ENCODE data around the gene AP3B1.
A peak's percentile ranks its signal among the peaks of the same experiment; 100 is the strongest.
"Not testable (repeated sequence)": the region's sequence is repeated elsewhere in the genome, so short reads cannot be mapped to it uniquely, and the experiment has no call there.

The AP3B1 gene

GRCh38 chr5:78243091-78243490 is 51.4 kb downstream of the AP3B1 start:
- no peak for DNase-seq

DNA sequence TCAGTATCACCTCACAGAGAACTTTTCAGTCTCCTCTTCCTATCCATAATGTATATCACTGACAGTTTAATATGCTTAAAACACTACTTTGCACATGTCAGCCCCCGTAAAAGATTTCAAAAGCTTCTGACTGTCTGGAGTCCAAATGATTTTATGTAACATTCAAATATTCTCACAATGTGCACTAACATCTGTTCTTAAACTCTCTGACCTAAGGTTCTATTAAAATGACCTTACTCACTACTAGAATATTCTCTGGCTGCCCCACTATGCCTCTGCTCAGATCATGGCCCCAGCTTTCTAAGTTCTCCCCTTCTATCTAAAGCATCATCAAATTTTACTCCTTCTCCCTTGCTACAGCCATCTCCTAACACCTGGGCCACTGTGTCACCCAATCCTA is 52.5 kb downstream of the AP3B1 start:
- no peak for DNase-seq

DNA sequence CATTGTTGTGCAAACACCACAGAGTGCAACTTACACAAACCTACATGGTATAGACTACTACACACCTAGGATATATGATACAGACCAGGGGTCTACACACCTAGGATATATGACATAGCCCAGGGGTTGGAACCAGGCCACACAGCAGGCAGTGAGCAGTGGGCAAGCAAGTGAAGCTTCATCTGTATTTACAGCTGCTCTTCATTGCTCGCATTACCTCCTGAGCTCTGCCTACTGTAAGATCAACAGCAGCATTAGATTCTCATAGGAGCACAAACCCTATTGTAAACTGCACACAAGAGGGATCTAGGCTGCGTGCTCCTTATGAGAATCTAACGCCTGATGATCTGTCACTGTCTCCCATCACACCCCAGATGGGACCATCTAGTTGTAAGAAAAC is 56.6 kb downstream of the AP3B1 start:
- no peak for DNase-seq

DNA sequence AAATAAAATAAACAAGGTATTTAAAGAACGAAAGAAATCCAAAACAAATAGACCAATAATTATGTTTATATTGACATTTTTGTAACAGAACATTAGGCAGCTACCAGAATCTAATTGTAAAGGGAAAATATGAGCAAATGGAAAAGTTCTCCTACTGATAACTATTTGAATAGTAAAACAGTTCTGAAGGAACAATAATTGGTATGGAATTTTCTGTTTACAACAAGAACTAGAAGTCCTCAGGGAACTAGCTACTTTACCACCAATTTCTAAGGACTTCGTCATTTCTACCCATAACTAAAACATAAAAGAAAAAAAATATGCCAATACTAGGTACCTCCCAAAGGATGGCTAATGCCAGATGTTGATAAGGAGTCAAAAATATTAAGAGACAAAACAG is 58.5 kb downstream of the AP3B1 start:
- DNase-seq: no peak

- no peak for DNase-seq
Observed at GRCh38 chr5:78235289-78235688, 59.2 kb downstream of the AP3B1 start.

DNA sequence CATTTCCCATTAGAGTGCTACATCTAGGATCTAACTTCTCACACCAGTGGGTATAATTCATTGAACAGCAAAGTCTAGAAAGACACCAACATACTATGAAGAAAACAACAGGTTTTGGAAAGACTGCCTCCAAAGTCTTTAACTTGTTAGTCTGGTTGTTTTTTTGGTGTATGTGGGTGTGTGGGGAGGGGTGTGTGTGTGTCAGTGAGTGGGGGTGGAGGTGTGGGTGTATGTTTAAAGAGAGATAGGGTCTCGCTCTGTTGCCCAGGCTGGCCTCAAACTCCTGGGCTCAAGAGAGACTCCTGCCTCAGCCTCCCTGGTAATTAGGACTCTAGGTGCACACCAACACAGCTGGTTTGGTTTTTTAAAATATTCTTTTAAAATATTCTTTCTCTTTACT is 59.7 kb downstream of the AP3B1 start:
- DNase-seq: no peak

DNA sequence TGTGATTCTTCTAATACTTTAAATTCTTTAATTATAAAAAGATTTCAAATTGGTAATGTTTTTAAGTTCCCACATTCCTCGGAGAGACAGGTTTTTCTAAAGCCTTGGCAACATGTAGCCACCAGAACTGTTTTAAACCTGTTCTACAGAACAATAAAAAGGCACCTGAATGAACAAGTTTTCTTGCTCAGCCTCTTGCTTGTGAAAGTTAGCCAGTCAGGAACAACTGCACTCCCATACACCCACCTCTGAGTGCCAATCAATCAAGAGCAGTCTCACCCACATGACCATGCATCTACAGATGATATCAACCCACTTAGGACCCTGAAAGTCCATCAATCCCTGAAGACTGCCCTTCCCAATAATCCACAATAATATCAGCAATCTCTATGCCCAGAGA is 62.3 kb downstream of the AP3B1 start:
- DNase-seq: no peak

- DNase-seq: no peak
Observed at GRCh38 chr5:78224358-78224757, 70.1 kb downstream of the AP3B1 start.

DNA sequence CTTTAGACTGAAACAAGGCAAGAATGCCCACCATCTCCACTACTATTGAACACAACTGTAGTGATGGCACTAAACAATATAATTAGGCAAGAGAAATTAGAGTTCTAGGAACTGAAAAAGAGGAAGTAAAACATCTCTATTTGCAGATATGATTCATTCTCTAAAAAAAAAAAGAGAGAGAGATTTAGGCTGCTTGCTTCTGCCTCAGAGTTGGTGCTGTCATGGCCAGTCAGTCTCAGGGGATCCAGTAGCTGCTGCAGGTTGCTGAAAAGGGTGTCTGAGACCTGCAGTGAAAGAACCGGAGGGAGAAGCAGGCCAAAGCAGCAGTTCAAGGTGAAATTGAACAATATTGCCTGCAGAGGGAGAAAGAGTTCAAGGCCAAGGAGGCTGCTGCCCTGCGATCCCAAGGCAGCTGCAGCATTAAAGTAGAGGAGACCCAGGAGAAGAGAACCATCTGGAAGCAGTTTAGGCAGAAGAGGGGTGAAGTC is 72.5 kb downstream of the AP3B1 start:
- DNase-seq: peak; percentile 82

GRCh38 chr5:78221467-78221866 is 73.0 kb downstream of the AP3B1 start:
- DNase-seq: no peak

DNA sequence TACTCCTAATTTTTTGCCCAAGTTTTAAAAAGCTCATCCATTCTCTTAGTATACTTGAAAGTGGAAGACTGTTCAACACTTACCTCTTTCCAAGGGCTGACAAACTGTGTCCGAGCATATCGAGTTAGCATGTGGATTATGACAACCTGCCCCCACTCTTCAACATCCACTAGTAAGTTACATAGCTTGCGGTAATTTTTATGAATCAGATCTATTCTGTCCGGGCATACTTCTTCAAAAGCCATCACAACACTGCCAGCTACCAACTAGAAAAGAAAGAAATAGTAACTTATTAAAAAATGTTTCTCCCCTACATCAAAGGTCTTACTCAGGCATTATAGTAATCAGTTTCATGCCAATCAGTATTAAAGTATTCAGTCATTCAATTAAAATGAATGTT is 78.5 kb downstream of the AP3B1 start:
- no peak for DNase-seq

GRCh38 chr5:78215565-78215964 is 78.9 kb downstream of the AP3B1 start:
- DNase-seq: no peak

GRCh38 chr5:78213799-78214198 is 80.7 kb downstream of the AP3B1 start:
- no peak for DNase-seq

DNA sequence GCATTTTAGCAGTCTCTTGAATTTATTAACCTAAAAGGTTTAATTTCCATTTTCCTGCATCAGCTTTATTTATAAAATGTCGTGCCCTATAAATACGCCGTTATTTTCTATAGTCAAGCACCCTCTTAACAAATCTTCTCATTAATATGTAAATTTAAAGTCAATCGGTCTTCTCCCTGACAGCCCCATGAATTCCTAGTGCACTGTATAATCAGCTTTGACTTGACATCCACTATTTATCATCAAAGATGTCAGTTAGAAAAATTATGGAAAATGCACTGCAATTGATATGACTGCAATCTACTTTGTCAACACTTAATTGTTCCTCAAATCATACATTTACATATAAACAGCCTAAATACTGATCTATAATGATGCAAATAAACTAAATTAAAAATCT is 83.4 kb downstream of the AP3B1 start:
- DNase-seq: no peak

DNA sequence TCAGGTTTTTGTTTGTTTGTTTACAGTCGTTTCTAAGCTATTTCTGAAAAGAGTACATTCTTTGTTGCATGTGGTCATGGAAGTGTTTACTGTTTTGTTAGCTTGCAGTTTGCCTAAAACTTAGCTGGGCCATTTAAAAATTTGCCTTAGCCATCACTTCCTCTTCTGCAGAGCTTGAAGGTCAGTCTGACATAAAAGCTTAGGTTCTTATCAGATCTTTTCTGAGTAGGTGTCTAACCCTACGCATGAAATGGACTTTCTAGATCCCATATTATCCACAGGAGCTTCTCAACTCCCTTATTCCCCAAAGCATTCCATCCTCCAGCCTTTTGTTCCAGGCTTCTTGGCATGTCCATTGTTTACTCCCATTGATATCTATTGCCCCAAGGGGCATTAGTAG is 90.3 kb downstream of the AP3B1 start:
- no peak for DNase-seq

- DNase-seq: no peak
Observed at GRCh38 chr5:78203815-78204214, 90.7 kb downstream of the AP3B1 start.

DNA sequence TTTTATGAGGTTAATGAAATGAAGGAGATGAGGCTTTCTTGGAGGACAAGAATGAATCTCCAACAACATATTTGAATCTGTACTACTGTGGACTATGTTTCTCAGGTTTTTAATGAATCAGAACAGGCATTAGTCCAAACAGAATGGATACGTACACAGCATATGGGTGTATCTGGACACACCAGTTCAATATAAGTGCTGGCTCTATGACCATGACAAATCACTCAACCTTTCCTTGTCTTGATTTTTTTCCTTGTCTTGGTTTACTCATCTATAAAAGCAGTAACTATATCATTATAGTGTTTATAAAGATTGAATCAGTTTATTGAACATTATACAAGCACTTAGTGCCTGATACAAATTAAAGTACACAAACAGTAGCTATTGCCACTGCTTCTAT is 104.1 kb downstream of the AP3B1 start:
- DNase-seq: no peak

DNA sequence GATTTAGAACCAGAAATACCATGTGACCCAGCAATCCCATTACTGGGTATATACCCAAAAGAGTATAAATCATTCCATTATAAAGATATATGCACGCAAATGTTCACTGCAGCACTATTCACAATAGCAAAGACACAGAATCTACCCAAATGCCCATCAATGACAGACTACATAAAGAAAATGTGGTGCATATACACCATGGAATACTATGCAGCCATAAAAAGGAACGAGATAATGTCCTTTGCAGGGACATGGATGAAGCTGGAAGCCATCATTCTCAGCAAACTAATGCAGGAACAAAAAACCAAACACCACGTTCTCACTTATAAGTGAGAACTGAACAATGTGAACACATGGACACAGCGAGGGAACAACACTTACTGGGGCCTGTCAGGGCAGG is 105.8 kb downstream of the AP3B1 start:
- not testable (repeated sequence) for DNase-seq

- DNase-seq: no peak
Observed at GRCh38 chr5:78187172-78187571, 107.3 kb downstream of the AP3B1 start.

GRCh38 chr5:78182838-78183237 is 111.7 kb downstream of the AP3B1 start:
- DNase-seq: no peak

DNA sequence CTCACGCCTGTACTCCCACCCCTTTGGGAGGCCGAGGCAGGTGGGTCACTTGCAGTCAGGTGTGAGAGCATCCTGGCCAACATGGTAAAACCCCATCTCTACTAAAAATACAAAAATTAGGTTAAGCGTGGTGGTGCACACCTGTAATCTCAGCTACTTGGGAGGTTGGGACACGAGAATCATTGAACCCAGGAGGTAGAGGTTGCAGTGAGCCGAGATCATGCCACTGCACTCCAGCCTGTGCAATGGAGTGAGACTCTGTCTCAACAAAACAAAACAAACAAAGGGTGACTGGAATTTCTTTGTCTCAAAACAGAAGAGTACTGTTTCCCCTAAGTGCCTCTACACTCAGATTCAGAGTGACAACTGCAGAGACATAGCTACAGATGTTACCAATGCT is 116.1 kb downstream of the AP3B1 start:
- no peak for DNase-seq

DNA sequence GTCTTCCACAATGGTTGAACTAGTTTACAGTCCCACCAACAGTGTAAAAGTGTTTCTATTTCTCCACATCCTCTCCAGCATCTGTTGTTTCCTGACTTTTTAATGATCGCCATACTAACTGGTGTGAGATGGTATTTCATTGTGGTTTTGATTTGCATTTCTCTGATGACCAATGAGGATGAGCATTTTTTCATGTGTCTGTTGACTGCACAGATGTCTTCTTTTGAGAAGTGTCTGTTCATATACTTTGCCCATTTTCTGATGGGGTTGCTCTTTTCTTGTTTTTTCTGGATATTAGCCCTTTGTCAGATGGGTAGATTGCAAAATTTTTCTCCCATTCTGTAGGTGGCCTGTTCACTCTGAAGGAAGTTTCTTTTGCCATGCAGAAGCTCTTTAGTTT is 124.2 kb downstream of the AP3B1 start:
- not testable (repeated sequence) for DNase-seq

DNA sequence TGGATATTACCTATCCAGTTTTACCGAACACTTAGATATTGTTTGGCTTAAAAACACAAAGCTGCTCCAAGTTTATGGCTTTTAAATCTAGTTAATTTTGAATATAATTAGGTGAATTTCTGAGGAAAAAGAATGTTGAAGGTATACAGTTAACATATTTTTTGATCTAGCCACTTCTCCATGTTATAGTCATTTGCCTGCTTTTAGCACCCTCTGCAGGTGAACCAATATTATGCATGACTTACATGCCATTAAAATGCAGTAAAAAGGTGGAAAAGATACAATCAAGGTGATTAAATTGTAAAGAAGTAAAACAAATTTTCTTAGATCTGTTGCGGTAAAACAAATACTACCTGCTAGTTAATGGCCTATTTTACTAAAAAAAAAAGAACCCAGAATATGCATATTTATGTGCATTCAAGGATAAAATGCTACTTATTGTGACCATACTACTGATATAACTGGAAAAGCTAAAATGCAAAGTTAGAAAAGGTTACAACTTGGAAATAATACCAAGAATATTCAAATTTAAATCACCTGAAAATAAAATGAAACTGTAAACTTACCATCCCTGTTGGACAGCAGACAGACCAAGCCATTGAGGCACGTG is 132.1 kb downstream of the AP3B1 start:
- DNase-seq: peak; percentile 22

- no peak for DNase-seq
Observed at GRCh38 chr5:78157001-78157400, 137.5 kb downstream of the AP3B1 start.

GRCh38 chr5:78151594-78152271 is 142.8 kb downstream of the AP3B1 start:
- DNase-seq: no peak
